ENCODE measurements around the gene SPRYD4.

Gene SPRYD4

DNA sequence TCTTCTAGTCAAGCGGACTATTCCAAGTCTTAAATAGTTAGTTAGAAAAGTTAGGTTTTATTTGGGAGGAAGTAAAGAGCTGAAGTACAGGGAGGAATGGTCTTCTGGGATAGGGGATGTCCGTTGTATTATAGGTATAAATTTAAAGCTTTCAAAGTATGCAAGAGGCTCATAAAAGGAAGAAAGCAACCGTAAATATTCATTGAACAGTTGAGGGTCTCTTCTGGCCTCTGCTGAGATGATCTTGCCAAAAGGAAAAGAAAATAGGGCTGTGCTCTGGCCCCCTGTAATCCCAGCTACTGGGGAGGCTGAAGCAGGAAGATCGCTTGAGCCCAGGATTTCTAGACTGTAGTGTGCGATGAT is 18.8 kb upstream of the SPRYD4 start:
- Histone ChIP-seq H3K9ac (ENCODE audit: low read length in 2 of 2) (peak overlapping the region; percentile 66 to 80), H3K27me3 (ENCODE audit: control insufficient read depth in 1 of 2, insufficient read depth in 2 of 2, low read length in 2 of 2) (no peaks in the 10 kb centered on the region), H3K4me3 (ENCODE audit: low read length in 2 of 2) (peak overlapping the region; percentile 79 to 83), H3K4me1 (ENCODE audit: control insufficient read depth, insufficient read depth, low read length) (no peaks in the 10 kb centered on the region), H3K9me3 (ENCODE audit: control insufficient read depth in 2 of 2, low read length in 2 of 2) (no peaks in the 10 kb centered on the region), H3K27ac (ENCODE audit: low read length) (peak overlapping the region; percentile 85), H3K36me3 (ENCODE audit: control insufficient read depth in 2 of 2, insufficient read depth in 2 of 2, low read length in 2 of 2) (no peaks in the 10 kb centered on the region)

DNA sequence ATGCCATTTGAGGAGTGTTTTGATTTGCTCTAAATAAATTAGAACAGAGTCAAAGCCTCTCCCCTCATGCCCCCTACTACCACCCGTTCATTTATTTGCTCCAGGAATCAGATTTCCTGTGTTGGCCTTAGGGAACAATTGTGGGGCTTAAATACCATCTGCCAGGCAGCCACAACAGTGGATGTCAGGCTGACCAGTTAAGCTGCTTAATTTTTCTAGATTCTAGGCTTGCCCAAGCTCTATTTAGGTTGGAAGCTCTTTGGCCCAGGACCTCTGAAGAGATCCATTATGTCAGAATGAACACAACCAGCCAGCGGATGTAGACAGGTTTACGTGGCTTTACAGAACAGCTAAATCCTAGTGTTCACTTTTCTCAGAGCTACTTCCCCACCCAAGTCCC is 18.1 kb upstream of the SPRYD4 start:
- no peaks in the 10 kb centered on the region for H3K36me3 ChIP-seq (ENCODE audit: control insufficient read depth in 2 of 2, insufficient read depth in 2 of 2, low read length in 2 of 2)
- no peaks in the 10 kb centered on the region for H3K9me3 ChIP-seq (ENCODE audit: control insufficient read depth in 2 of 2, low read length in 2 of 2)
- no peaks in the 10 kb centered on the region for H3K27me3 ChIP-seq (ENCODE audit: control insufficient read depth in 1 of 2, insufficient read depth in 2 of 2, low read length in 2 of 2)
- H3K27ac ChIP-seq (ENCODE audit: low read length), result no peak overlapping the region
- no peak overlapping the region for H3K9ac ChIP-seq (ENCODE audit: low read length in 2 of 2)
- H3K4me3 ChIP-seq (ENCODE audit: low read length in 2 of 2), result no peak overlapping the region
- H3K4me1 ChIP-seq (ENCODE audit: control insufficient read depth, insufficient read depth, low read length), result no peaks in the 10 kb centered on the region

- H3K4me1 ChIP-seq (ENCODE audit: control insufficient read depth, insufficient read depth, low read length), result no peaks in the 10 kb centered on the region
- H3K9ac ChIP-seq (ENCODE audit: low read length in 2 of 2), result no peak overlapping the region
- H3K36me3 ChIP-seq (ENCODE audit: control insufficient read depth in 2 of 2, insufficient read depth in 2 of 2, low read length in 2 of 2), result no peaks in the 10 kb centered on the region
- no peaks in the 10 kb centered on the region for H3K27me3 ChIP-seq (ENCODE audit: control insufficient read depth in 1 of 2, insufficient read depth in 2 of 2, low read length in 2 of 2)
- H3K4me3 ChIP-seq (ENCODE audit: low read length in 2 of 2), result no peak overlapping the region
- no peaks in the 10 kb centered on the region for H3K9me3 ChIP-seq (ENCODE audit: control insufficient read depth in 2 of 2, low read length in 2 of 2)
- no peak overlapping the region for H3K27ac ChIP-seq (ENCODE audit: low read length)
Measured at GRCh38 chr12:56451147-56451546, 17.2 kb upstream of the SPRYD4 start.

GRCh38 chr12:56454557-56454956 is 13.8 kb upstream of the SPRYD4 start, which contains the start of gene MIP:
MIP (minus strand) TSS chr12:56454657; CDS start chr12:56454613, 44 bp downstream.
- Histone ChIP-seq H3K9me3 (ENCODE audit: control insufficient read depth in 2 of 2, low read length in 2 of 2) (no peaks in the 10 kb centered on the region), H3K4me1 (ENCODE audit: control insufficient read depth, insufficient read depth, low read length) (no peaks in the 10 kb centered on the region), H3K27ac (ENCODE audit: low read length) (no peak within 1 kb of the TSS), H3K27me3 (ENCODE audit: control insufficient read depth in 1 of 2, insufficient read depth in 2 of 2, low read length in 2 of 2) (no peaks in the 10 kb centered on the region), H3K9ac (ENCODE audit: low read length in 2 of 2) (no peak within 1 kb of the TSS), H3K36me3 (ENCODE audit: control insufficient read depth in 2 of 2, insufficient read depth in 2 of 2, low read length in 2 of 2) (no peaks in the 10 kb centered on the region), H3K4me3 (ENCODE audit: low read length in 2 of 2) (no peak within 1 kb of the TSS)

DNA sequence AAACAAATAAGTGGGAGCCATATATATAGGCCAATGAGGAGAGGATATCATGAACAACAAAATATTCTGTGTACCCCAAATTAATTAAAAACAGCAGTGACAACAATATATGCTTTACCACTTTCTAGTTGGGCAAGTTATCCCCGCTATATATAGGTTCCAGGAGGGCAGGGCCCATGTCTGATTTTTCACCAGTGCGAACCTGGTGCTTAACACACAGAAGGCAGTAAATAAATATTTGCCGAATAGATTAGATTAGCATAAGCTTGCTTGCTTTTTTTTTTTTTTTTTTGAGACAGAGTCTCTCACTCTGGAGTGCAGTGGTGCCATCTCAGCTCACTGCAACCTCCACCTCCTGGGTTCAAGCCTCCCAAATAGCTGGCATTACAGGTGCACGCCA is 10.6 kb upstream of the SPRYD4 start:
- no peak overlapping the region for H3K4me3 ChIP-seq (ENCODE audit: low read length in 2 of 2)
- no peak overlapping the region for H3K9ac ChIP-seq (ENCODE audit: low read length in 2 of 2)
- H3K4me1 ChIP-seq (ENCODE audit: control insufficient read depth, insufficient read depth, low read length), result no peaks in the 10 kb centered on the region
- no peaks in the 10 kb centered on the region for H3K36me3 ChIP-seq (ENCODE audit: control insufficient read depth in 2 of 2, insufficient read depth in 2 of 2, low read length in 2 of 2)
- no peak overlapping the region for H3K27ac ChIP-seq (ENCODE audit: low read length)
- no peaks in the 10 kb centered on the region for H3K27me3 ChIP-seq (ENCODE audit: control insufficient read depth in 1 of 2, insufficient read depth in 2 of 2, low read length in 2 of 2)
- no peaks in the 10 kb centered on the region for H3K9me3 ChIP-seq (ENCODE audit: control insufficient read depth in 2 of 2, low read length in 2 of 2)

DNA sequence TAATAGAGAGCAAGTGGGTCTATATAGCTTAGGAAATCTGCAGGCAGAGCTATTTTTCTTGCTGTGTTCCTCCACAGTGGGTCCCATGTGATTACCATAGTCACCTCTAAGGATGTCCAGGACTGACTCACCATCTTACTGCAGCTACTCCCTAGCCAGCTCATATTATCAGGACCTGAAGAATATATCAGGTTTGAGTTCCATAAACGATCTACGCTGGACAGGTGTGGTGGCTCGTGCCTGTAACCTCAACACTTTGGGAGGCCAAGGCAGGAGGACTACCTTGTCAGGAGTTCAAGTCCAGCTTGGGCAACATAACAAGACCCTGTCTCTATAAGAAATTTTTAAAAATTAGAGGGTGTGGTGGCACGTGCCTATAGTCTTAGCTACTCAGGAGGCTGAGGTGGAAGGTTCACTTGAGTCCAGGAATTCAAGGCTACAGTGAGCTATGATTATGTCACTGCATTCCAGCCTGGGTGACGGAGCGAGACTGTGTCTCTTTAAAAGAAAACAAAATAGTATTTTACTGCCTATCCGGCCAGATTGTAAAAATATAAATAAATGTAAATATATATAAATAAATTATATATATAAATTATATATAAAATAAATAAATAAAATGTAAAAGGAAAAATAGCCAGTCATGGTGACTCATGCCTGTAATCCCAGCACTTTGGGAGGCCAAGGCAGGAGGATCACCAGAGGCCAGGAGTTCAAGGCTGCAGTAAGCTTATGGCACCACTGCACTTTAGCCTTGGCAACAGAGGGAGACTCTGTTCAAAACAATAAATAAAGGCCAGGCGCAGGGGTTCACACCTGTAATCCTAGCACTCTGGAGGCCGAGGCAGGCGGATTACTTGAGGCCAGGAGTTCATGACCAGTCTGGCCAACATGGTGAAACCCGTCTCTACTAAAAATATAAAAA is 6.9 kb upstream of the SPRYD4 start:
- Histone ChIP-seq H3K9ac (ENCODE audit: low read length in 2 of 2) (no peak overlapping the region), H3K9me3 (ENCODE audit: control insufficient read depth in 2 of 2, low read length in 2 of 2) (no peaks in the 10 kb centered on the region), H3K4me1 (ENCODE audit: control insufficient read depth, insufficient read depth, low read length) (peaks cover 3% of the 10 kb centered on the region), H3K27ac (ENCODE audit: low read length) (no peak overlapping the region), H3K36me3 (ENCODE audit: control insufficient read depth in 2 of 2, insufficient read depth in 2 of 2, low read length in 2 of 2) (no peaks in the 10 kb centered on the region), H3K27me3 (ENCODE audit: control insufficient read depth in 1 of 2, insufficient read depth in 2 of 2, low read length in 2 of 2) (no peaks in the 10 kb centered on the region), H3K4me3 (ENCODE audit: low read length in 2 of 2) (no peak overlapping the region)

DNA sequence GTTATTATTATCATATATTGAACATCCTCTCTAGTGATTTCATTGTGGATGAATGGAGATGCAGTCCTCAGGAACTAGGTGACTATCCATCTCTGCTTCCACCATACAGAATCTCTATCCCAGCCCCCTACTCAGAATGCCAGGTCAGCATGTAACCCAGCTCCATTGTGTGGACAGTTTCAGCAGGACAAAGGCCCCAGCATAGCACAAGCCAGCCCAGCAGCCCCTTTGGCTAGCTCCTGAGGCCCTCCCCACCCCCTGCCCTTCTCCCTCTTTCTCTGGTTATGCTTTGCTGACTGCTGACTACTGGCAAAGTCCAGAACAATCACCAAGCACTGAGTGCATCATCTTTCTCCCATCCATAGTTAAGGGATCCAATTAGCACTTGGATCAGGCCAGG is 5.8 kb upstream of the SPRYD4 start:
- H3K27me3 ChIP-seq (ENCODE audit: control insufficient read depth in 1 of 2, insufficient read depth in 2 of 2, low read length in 2 of 2), result no peaks in the 10 kb centered on the region
- H3K9me3 ChIP-seq (ENCODE audit: control insufficient read depth in 2 of 2, low read length in 2 of 2), result no peaks in the 10 kb centered on the region
- H3K4me3 ChIP-seq (ENCODE audit: low read length in 2 of 2), result no peak overlapping the region
- no peak overlapping the region for H3K27ac ChIP-seq (ENCODE audit: low read length)
- no peak overlapping the region for H3K9ac ChIP-seq (ENCODE audit: low read length in 2 of 2)
- H3K36me3 ChIP-seq (ENCODE audit: control insufficient read depth in 2 of 2, insufficient read depth in 2 of 2, low read length in 2 of 2), result no peaks in the 10 kb centered on the region
- peaks cover 3% of the 10 kb centered on the region for H3K4me1 ChIP-seq (ENCODE audit: control insufficient read depth, insufficient read depth, low read length)

DNA sequence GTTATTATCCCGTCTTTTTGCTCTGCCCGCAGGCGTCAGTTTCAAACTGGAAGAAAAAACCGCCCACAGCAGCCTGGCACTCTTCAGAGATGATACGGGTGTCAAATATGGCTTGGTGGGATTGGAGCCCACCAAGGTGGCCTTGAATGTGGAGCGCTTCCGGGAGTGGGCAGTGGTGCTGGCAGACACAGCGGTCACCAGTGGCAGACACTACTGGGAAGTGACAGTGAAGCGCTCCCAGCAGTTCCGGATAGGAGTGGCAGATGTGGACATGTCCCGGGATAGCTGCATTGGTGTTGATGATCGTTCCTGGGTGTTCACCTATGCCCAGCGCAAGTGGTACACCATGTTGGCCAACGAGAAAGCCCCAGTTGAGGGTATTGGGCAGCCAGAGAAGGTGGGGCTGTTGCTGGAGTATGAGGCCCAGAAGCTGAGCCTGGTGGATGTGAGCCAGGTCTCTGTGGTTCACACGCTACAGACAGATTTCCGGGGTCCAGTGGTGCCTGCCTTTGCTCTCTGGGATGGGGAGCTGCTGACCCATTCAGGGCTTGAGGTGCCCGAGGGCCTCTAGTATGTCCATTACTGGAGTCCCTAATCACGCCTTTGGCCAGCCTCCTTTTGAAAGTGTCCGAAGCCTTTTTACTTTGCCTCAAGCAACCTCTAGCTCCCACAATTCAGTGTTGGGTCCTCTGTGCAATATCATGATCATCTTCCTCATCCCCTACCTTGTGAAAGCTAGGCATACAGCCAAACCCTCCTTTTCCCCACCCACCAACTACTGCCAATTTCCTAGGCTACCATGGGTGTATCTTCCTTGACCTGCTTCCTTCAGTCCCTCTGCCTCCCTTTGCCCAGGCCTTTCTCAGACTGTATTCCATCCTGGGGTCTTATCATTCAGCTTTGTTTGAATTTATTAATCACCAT is 891 bp downstream of the SPRYD4 start:
- Histone ChIP-seq H3K27ac (ENCODE audit: low read length) (peak overlapping the region; percentile 87), H3K9ac (ENCODE audit: low read length in 2 of 2) (peak overlapping the region; percentile 83 to 99), H3K4me1 (ENCODE audit: control insufficient read depth, insufficient read depth, low read length) (peaks cover 11% of the 10 kb centered on the region), H3K4me3 (ENCODE audit: low read length in 2 of 2) (peak overlapping the region; percentile 94 to 97), H3K36me3 (ENCODE audit: control insufficient read depth in 2 of 2, insufficient read depth in 2 of 2, low read length in 2 of 2) (peaks cover 0 to 4% of the 10 kb centered on the region in 2 donors), H3K27me3 (ENCODE audit: control insufficient read depth in 1 of 2, insufficient read depth in 2 of 2, low read length in 2 of 2) (no peaks in the 10 kb centered on the region), H3K9me3 (ENCODE audit: control insufficient read depth in 2 of 2, low read length in 2 of 2) (no peaks in the 10 kb centered on the region)

DNA sequence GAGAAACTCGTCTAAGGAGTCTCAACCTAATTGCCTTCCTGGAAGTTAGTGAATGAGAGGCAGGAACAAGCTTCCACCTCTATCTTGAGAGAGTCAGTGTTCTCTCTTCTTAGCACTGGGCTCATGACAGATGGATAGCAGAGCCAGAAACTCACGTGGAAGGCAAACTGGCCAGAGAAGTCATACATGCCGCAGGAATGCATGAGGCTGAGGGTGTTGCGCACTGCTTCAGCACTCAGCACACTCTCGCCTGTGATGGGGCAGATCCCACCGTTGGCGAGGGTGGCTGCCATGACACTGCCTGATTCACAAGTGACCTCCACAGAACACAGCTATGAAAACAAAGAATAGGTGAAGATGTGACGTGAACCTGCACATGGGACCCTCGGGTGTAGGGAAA is 6.0 kb downstream of the SPRYD4 start:
- H3K27me3 ChIP-seq (ENCODE audit: control insufficient read depth in 1 of 2, insufficient read depth in 2 of 2, low read length in 2 of 2), result no peaks in the 10 kb centered on the region
- H3K4me1 ChIP-seq (ENCODE audit: control insufficient read depth, insufficient read depth, low read length), result peaks cover 3% of the 10 kb centered on the region
- no peak overlapping the region for H3K27ac ChIP-seq (ENCODE audit: low read length)
- H3K36me3 ChIP-seq (ENCODE audit: control insufficient read depth in 2 of 2, insufficient read depth in 2 of 2, low read length in 2 of 2), result peaks cover 0 to 8% of the 10 kb centered on the region in 2 donors
- no peaks in the 10 kb centered on the region for H3K9me3 ChIP-seq (ENCODE audit: control insufficient read depth in 2 of 2, low read length in 2 of 2)
- no peak overlapping the region for H3K4me3 ChIP-seq (ENCODE audit: low read length in 2 of 2)
- no peak overlapping the region for H3K9ac ChIP-seq (ENCODE audit: low read length in 2 of 2)

DNA sequence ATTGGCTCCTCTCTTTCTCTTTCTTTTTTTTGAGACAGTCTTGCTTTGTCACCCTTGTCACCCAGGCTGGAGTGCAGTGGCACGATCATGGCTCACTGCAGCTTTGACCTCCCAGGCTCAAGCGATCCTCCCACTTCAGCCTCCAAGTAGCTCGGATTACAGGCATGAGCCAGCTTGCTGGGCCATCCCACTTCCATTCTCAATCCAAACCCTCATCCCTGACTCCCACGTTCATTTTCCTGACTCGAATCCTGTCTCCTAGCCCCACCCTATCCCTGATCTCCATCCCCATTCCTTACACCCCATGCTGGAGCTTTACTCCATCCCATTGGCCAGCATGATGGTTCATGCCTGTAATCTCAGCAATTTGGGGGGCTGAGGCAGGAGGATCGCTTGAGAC is 7.8 kb downstream of the SPRYD4 start:
- H3K4me1 ChIP-seq (ENCODE audit: control insufficient read depth, insufficient read depth, low read length), result no peaks in the 10 kb centered on the region
- no peak overlapping the region for H3K27ac ChIP-seq (ENCODE audit: low read length)

More for the DNA sequence above, 7.8 kb downstream of the SPRYD4 start:
- no peak overlapping the region for H3K9ac ChIP-seq (ENCODE audit: low read length in 2 of 2)
- H3K27me3 ChIP-seq (ENCODE audit: control insufficient read depth in 1 of 2, insufficient read depth in 2 of 2, low read length in 2 of 2), result no peaks in the 10 kb centered on the region
- H3K9me3 ChIP-seq (ENCODE audit: control insufficient read depth in 2 of 2, low read length in 2 of 2), result no peaks in the 10 kb centered on the region
- H3K36me3 ChIP-seq (ENCODE audit: control insufficient read depth in 2 of 2, insufficient read depth in 2 of 2, low read length in 2 of 2), result peaks cover 0 to 8% of the 10 kb centered on the region in 2 donors
- H3K4me3 ChIP-seq (ENCODE audit: low read length in 2 of 2), result no peak overlapping the region

All from stomach smooth muscle (tissue), 2 donors.